Measurements from ENCODE around the gene NALF2.

The NALF2 gene

GRCh38 chrX:69506617-69507499 lies 2.7 kb downstream of the NALF2 start:
- H3K4me1 ChIP-seq (ENCODE audit: insufficient read depth, low read length) = peaks cover 6% of the 10 kb centered on the region
- H3K4me3 ChIP-seq (ENCODE audit: low read length) = peak overlapping the region; percentile 66
- no peaks in the 10 kb centered on the region for H3K36me3 ChIP-seq (ENCODE audit: insufficient read depth, low read length)
- H3K9me3 ChIP-seq (ENCODE audit: low read length) = no peaks in the 10 kb centered on the region
- H3K27me3 ChIP-seq (ENCODE audit: insufficient read depth, low read length) = peaks cover 3% of the 10 kb centered on the region
- no peak overlapping the region for H2AFZ ChIP-seq (ENCODE audit: low read depth, low read length)

GRCh38 chrX:69507500-69507789 lies 3.3 kb downstream of the NALF2 start:
- peaks cover 3% of the 10 kb centered on the region for H3K27me3 ChIP-seq (ENCODE audit: insufficient read depth, low read length)
- no peaks in the 10 kb centered on the region for H3K9me3 ChIP-seq (ENCODE audit: low read length)
- H3K4me3 ChIP-seq (ENCODE audit: low read length) = no peak overlapping the region
- no peak overlapping the region for H2AFZ ChIP-seq (ENCODE audit: low read depth, low read length)
- H3K36me3 ChIP-seq (ENCODE audit: insufficient read depth, low read length) = no peaks in the 10 kb centered on the region
- H3K4me1 ChIP-seq (ENCODE audit: insufficient read depth, low read length) = peaks cover 6% of the 10 kb centered on the region

- H3K36me3 ChIP-seq (ENCODE audit: insufficient read depth, low read length) = no peaks in the 10 kb centered on the region
- peaks cover 6% of the 10 kb centered on the region for H3K4me1 ChIP-seq (ENCODE audit: insufficient read depth, low read length)
- H2AFZ ChIP-seq (ENCODE audit: low read depth, low read length) = no peak overlapping the region
- H3K4me3 ChIP-seq (ENCODE audit: low read length) = no peak overlapping the region
- peaks cover 3% of the 10 kb centered on the region for H3K27me3 ChIP-seq (ENCODE audit: insufficient read depth, low read length)
- H3K9me3 ChIP-seq (ENCODE audit: low read length) = no peaks in the 10 kb centered on the region
Observed at GRCh38 chrX:69508610-69509009, 4.5 kb downstream of the NALF2 start.

GRCh38 chrX:69510137-69510715 lies 6.1 kb downstream of the NALF2 start:
- H3K36me3 ChIP-seq (ENCODE audit: insufficient read depth, low read length) = no peaks in the 10 kb centered on the region
- no peaks in the 10 kb centered on the region for H3K9me3 ChIP-seq (ENCODE audit: low read length)
- H3K27me3 ChIP-seq (ENCODE audit: insufficient read depth, low read length) = peaks cover 3% of the 10 kb centered on the region
- peaks cover 6% of the 10 kb centered on the region for H3K4me1 ChIP-seq (ENCODE audit: insufficient read depth, low read length)
- no peak overlapping the region for H3K4me3 ChIP-seq (ENCODE audit: low read length)
- H2AFZ ChIP-seq (ENCODE audit: low read depth, low read length) = no peak overlapping the region

GRCh38 chrX:69510914-69511513 lies 6.9 kb downstream of the NALF2 start:
- peaks cover 3% of the 10 kb centered on the region for H3K27me3 ChIP-seq (ENCODE audit: insufficient read depth, low read length)

GRCh38 chrX:69522052-69522451 lies 17.9 kb downstream of the NALF2 start:
- no peak overlapping the region for H3K4me3 ChIP-seq (ENCODE audit: low read length)
- no peaks in the 10 kb centered on the region for H3K36me3 ChIP-seq (ENCODE audit: insufficient read depth, low read length)
- no peaks in the 10 kb centered on the region for H3K27me3 ChIP-seq (ENCODE audit: insufficient read depth, low read length)
- H2AFZ ChIP-seq (ENCODE audit: low read depth, low read length) = no peak overlapping the region
- no peaks in the 10 kb centered on the region for H3K4me1 ChIP-seq (ENCODE audit: insufficient read depth, low read length)
- no peaks in the 10 kb centered on the region for H3K9me3 ChIP-seq (ENCODE audit: low read length)

More at GRCh38 chrX:69510914-69511513, 6.9 kb downstream of the NALF2 start:
- Histone ChIP-seq H3K9me3 (ENCODE audit: low read length) (no peaks in the 10 kb centered on the region), H3K4me1 (ENCODE audit: insufficient read depth, low read length) (peaks cover 6% of the 10 kb centered on the region), H3K36me3 (ENCODE audit: insufficient read depth, low read length) (no peaks in the 10 kb centered on the region), H3K4me3 (ENCODE audit: low read length) (no peak overlapping the region), H2AFZ (ENCODE audit: low read depth, low read length) (no peak overlapping the region)

- Histone ChIP-seq H3K4me3 (ENCODE audit: low read length) (no peak overlapping the region), H3K9me3 (ENCODE audit: low read length) (no peaks in the 10 kb centered on the region), H2AFZ (ENCODE audit: low read depth, low read length) (no peak overlapping the region), H3K27me3 (ENCODE audit: insufficient read depth, low read length) (no peaks in the 10 kb centered on the region), H3K4me1 (ENCODE audit: insufficient read depth, low read length) (no peaks in the 10 kb centered on the region), H3K36me3 (ENCODE audit: insufficient read depth, low read length) (no peaks in the 10 kb centered on the region)
Observed at GRCh38 chrX:69523314-69523713, 19.2 kb downstream of the NALF2 start.

GRCh38 chrX:69524781-69525363 lies 20.7 kb downstream of the NALF2 start:
- no peaks in the 10 kb centered on the region for H3K36me3 ChIP-seq (ENCODE audit: insufficient read depth, low read length)
- H2AFZ ChIP-seq (ENCODE audit: low read depth, low read length) = no peak overlapping the region
- H3K9me3 ChIP-seq (ENCODE audit: low read length) = no peaks in the 10 kb centered on the region
- H3K4me1 ChIP-seq (ENCODE audit: insufficient read depth, low read length) = no peaks in the 10 kb centered on the region
- H3K27me3 ChIP-seq (ENCODE audit: insufficient read depth, low read length) = no peaks in the 10 kb centered on the region
- no peak overlapping the region for H3K4me3 ChIP-seq (ENCODE audit: low read length)

- Histone ChIP-seq H3K9me3 (ENCODE audit: low read length) (no peaks in the 10 kb centered on the region), H3K4me3 (ENCODE audit: low read length) (no peak overlapping the region), H3K36me3 (ENCODE audit: insufficient read depth, low read length) (no peaks in the 10 kb centered on the region), H2AFZ (ENCODE audit: low read depth, low read length) (no peak overlapping the region), H3K4me1 (ENCODE audit: insufficient read depth, low read length) (no peaks in the 10 kb centered on the region), H3K27me3 (ENCODE audit: insufficient read depth, low read length) (no peaks in the 10 kb centered on the region)
Observed at GRCh38 chrX:69530306-69530705, 26.2 kb downstream of the NALF2 start.

- no peaks in the 10 kb centered on the region for H3K36me3 ChIP-seq (ENCODE audit: insufficient read depth, low read length)
- H3K4me3 ChIP-seq (ENCODE audit: low read length) = no peak overlapping the region
- H3K27me3 ChIP-seq (ENCODE audit: insufficient read depth, low read length) = no peaks in the 10 kb centered on the region
- no peak overlapping the region for H2AFZ ChIP-seq (ENCODE audit: low read depth, low read length)
- no peaks in the 10 kb centered on the region for H3K4me1 ChIP-seq (ENCODE audit: insufficient read depth, low read length)
- H3K9me3 ChIP-seq (ENCODE audit: low read length) = no peaks in the 10 kb centered on the region
Observed at GRCh38 chrX:69531031-69531755, 27.1 kb downstream of the NALF2 start.

- H3K9me3 ChIP-seq (ENCODE audit: low read length) = no peaks in the 10 kb centered on the region
- H3K27me3 ChIP-seq (ENCODE audit: insufficient read depth, low read length) = peaks cover 8% of the 10 kb centered on the region
- no peaks in the 10 kb centered on the region for H3K4me1 ChIP-seq (ENCODE audit: insufficient read depth, low read length)
- no peak overlapping the region for H2AFZ ChIP-seq (ENCODE audit: low read depth, low read length)
- H3K4me3 ChIP-seq (ENCODE audit: low read length) = no peak overlapping the region
- no peaks in the 10 kb centered on the region for H3K36me3 ChIP-seq (ENCODE audit: insufficient read depth, low read length)
Observed at GRCh38 chrX:69535661-69536060, 31.5 kb downstream of the NALF2 start.

- H3K4me3 ChIP-seq (ENCODE audit: low read length) = no peak overlapping the region
- H2AFZ ChIP-seq (ENCODE audit: low read depth, low read length) = no peak overlapping the region
- H3K36me3 ChIP-seq (ENCODE audit: insufficient read depth, low read length) = no peaks in the 10 kb centered on the region
- no peaks in the 10 kb centered on the region for H3K9me3 ChIP-seq (ENCODE audit: low read length)
- no peaks in the 10 kb centered on the region for H3K4me1 ChIP-seq (ENCODE audit: insufficient read depth, low read length)
- peaks cover 12% of the 10 kb centered on the region for H3K27me3 ChIP-seq (ENCODE audit: insufficient read depth, low read length)
Observed at GRCh38 chrX:69538321-69538876, 34.3 kb downstream of the NALF2 start.
